ENCODE data around the gene DISC1. TPM values are rescaled to one million over a fixed set of nuclear protein-coding genes. Genes with fewer than 3 reads are reported as not detected.

DISC1 gene
- total and polyA plus RNA-seq, 2 experiments from 2014 or later, result 2.1 to 6.5 TPM

DNA sequence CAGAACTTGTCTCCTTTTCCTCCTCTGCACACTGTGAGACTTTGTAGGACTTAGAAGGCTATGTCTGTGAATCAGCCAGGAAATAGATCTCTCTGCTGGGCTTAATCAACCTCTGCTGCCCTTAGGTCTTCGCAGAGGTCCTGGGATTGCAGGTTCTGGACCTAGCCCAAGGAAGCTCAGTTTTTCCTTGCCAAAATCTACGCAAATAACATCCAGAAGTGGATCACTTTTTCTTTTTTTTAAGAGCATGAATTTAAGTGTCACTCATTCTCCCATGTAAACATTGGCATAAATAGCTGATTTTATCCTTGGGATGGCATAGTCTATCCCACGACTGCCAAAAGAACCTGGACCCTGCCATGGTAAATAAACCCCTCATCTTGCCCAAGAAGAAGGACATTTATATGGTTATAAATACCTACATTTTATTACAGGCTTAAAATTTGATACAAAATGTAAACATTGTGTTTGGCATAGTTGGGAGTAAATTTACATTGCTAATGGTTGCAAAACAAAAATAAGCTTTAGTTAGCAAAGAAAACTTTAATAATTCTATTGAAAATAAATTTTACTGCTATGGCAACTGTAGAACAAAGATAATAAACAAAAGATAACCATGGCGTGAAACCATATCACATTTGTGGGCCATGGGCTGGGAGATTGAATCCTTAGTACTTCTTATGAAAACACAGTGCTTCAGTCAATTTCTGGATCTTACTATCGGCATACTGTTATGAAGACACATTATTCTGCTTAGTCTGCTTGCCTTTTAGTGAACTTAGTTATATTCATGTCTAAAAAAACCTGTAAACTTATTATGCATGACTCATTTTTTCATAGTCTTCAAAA, 24.5 kb upstream of the DISC1 start:
- no peak for TF ChIP-seq EZH2phosphoT487 (IDR thresholded peaks at IDR 0.05; ENCODE audit: unreplicated experiment)
- TF ChIP-seq, protein P1, sequence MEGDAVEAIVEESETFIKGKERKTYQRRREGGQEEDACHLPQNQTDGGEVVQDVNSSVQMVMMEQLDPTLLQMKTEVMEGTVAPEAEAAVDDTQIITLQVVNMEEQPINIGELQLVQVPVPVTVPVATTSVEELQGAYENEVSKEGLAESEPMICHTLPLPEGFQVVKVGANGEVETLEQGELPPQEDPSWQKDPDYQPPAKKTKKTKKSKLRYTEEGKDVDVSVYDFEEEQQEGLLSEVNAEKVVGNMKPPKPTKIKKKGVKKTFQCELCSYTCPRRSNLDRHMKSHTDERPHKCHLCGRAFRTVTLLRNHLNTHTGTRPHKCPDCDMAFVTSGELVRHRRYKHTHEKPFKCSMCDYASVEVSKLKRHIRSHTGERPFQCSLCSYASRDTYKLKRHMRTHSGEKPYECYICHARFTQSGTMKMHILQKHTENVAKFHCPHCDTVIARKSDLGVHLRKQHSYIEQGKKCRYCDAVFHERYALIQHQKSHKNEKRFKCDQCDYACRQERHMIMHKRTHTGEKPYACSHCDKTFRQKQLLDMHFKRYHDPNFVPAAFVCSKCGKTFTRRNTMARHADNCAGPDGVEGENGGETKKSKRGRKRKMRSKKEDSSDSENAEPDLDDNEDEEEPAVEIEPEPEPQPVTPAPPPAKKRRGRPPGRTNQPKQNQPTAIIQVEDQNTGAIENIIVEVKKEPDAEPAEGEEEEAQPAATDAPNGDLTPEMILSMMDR (conservative IDR thresholded peaks at IDR 0.05; ENCODE audit: low read depth in 2 of 2), result no peak
- TF ChIP-seq ZNF331 (CRISPR knock-in tag; IDR thresholded peaks at IDR 0.05; ENCODE audit: low read depth), result no peak
- TF ChIP-seq POLR2AphosphoS5 (IDR thresholded peaks at IDR 0.05; ENCODE audit: low read depth), result no peak
- TF ChIP-seq, protein P2, sequence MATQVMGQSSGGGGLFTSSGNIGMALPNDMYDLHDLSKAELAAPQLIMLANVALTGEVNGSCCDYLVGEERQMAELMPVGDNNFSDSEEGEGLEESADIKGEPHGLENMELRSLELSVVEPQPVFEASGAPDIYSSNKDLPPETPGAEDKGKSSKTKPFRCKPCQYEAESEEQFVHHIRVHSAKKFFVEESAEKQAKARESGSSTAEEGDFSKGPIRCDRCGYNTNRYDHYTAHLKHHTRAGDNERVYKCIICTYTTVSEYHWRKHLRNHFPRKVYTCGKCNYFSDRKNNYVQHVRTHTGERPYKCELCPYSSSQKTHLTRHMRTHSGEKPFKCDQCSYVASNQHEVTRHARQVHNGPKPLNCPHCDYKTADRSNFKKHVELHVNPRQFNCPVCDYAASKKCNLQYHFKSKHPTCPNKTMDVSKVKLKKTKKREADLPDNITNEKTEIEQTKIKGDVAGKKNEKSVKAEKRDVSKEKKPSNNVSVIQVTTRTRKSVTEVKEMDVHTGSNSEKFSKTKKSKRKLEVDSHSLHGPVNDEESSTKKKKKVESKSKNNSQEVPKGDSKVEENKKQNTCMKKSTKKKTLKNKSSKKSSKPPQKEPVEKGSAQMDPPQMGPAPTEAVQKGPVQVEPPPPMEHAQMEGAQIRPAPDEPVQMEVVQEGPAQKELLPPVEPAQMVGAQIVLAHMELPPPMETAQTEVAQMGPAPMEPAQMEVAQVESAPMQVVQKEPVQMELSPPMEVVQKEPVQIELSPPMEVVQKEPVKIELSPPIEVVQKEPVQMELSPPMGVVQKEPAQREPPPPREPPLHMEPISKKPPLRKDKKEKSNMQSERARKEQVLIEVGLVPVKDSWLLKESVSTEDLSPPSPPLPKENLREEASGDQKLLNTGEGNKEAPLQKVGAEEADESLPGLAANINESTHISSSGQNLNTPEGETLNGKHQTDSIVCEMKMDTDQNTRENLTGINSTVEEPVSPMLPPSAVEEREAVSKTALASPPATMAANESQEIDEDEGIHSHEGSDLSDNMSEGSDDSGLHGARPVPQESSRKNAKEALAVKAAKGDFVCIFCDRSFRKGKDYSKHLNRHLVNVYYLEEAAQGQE (IDR thresholded peaks at IDR 0.05; ENCODE audit: unreplicated experiment), result no peak
- TF ChIP-seq CREB1 (CRISPR knock-in tag; IDR thresholded peaks at IDR 0.05; ENCODE audit: low read depth), result no peak
- TF ChIP-seq, protein P3, sequence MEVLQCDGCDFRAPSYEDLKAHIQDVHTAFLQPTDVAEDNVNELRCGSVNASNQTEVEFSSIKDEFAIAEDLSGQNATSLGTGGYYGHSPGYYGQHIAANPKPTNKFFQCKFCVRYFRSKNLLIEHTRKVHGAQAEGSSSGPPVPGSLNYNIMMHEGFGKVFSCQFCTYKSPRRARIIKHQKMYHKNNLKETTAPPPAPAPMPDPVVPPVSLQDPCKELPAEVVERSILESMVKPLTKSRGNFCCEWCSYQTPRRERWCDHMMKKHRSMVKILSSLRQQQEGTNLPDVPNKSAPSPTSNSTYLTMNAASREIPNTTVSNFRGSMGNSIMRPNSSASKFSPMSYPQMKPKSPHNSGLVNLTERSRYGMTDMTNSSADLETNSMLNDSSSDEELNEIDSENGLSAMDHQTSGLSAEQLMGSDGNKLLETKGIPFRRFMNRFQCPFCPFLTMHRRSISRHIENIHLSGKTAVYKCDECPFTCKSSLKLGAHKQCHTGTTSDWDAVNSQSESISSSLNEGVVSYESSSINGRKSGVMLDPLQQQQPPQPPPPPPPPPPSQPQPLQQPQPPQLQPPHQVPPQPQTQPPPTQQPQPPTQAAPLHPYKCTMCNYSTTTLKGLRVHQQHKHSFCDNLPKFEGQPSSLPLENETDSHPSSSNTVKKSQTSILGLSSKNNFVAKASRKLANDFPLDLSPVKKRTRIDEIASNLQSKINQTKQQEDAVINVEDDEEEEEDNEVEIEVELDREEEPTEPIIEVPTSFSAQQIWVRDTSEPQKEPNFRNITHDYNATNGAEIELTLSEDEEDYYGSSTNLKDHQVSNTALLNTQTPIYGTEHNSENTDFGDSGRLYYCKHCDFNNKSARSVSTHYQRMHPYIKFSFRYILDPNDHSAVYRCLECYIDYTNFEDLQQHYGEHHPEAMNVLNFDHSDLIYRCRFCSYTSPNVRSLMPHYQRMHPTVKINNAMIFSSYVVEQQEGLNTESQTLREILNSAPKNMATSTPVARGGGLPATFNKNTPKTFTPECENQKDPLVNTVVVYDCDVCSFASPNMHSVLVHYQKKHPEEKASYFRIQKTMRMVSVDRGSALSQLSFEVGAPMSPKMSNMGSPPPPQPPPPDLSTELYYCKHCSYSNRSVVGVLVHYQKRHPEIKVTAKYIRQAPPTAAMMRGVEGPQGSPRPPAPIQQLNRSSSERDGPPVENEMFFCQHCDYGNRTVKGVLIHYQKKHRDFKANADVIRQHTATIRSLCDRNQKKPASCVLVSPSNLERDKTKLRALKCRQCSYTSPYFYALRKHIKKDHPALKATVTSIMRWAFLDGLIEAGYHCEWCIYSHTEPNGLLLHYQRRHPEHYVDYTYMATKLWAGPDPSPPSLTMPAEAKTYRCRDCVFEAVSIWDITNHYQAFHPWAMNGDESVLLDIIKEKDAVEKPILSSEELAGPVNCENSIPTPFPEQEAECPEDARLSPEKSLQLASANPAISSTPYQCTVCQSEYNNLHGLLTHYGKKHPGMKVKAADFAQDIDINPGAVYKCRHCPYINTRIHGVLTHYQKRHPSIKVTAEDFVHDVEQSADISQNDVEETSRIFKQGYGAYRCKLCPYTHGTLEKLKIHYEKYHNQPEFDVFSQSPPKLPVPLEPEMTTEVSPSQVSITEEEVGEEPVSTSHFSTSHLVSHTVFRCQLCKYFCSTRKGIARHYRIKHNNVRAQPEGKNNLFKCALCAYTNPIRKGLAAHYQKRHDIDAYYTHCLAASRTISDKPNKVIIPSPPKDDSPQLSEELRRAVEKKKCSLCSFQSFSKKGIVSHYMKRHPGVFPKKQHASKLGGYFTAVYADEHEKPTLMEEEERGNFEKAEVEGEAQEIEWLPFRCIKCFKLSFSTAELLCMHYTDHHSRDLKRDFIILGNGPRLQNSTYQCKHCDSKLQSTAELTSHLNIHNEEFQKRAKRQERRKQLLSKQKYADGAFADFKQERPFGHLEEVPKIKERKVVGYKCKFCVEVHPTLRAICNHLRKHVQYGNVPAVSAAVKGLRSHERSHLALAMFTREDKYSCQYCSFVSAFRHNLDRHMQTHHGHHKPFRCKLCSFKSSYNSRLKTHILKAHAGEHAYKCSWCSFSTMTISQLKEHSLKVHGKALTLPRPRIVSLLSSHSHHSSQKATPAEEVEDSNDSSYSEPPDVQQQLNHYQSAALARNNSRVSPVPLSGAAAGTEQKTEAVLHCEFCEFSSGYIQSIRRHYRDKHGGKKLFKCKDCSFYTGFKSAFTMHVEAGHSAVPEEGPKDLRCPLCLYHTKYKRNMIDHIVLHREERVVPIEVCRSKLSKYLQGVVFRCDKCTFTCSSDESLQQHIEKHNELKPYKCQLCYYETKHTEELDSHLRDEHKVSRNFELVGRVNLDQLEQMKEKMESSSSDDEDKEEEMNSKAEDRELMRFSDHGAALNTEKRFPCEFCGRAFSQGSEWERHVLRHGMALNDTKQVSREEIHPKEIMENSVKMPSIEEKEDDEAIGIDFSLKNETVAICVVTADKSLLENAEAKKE (CRISPR knock-in tag; IDR thresholded peaks at IDR 0.05), result no peak
- TF ChIP-seq ZNF114 (CRISPR knock-in tag; IDR thresholded peaks at IDR 0.05), result no peak
- TF ChIP-seq JUNB (IDR thresholded peaks at IDR 0.05; ENCODE audit: unreplicated experiment), result no peak
- no peak for TF ChIP-seq EZH2 (IDR thresholded peaks at IDR 0.05; ENCODE audit: low read depth, unreplicated experiment)
- no peak for TF ChIP-seq STAT1 (IDR thresholded peaks at IDR 0.05; ENCODE audit: unreplicated experiment)
- no peak for TF ChIP-seq NANOG (IDR thresholded peaks at IDR 0.05; ENCODE audit: borderline replicate concordance)
- TF ChIP-seq, protein P4, sequence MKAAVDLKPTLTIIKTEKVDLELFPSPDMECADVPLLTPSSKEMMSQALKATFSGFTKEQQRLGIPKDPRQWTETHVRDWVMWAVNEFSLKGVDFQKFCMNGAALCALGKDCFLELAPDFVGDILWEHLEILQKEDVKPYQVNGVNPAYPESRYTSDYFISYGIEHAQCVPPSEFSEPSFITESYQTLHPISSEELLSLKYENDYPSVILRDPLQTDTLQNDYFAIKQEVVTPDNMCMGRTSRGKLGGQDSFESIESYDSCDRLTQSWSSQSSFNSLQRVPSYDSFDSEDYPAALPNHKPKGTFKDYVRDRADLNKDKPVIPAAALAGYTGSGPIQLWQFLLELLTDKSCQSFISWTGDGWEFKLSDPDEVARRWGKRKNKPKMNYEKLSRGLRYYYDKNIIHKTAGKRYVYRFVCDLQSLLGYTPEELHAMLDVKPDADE (IDR thresholded peaks at IDR 0.05), result no peak
- H3K4me2 ChIP-seq, result no peak overlapping the region
- no peak overlapping the region for H3K4me3 ChIP-seq
- no peak overlapping the region for H2AFZ ChIP-seq
- no peak overlapping the region for H3K27ac ChIP-seq (ENCODE audit: low read depth)
- DNase-seq (ENCODE audit: low spot score), result no peak
- no peak for ATAC-seq
- H3K27me3 Mint-ChIP-seq (ENCODE audit: insufficient read depth, low read depth, poor library complexity), result peaks cover 1% of the 10 kb centered on the region
- H3K79me2 ChIP-seq (replicated peaks; ENCODE audit: insufficient read depth), result no peaks in the 10 kb centered on the region
- peaks cover 13% of the 10 kb centered on the region; the same call in 2 of the 3 replicates for H3K4me1 Mint-ChIP-seq
- no peaks in the 10 kb centered on the region; the same call in 1 of the 2 replicates for H3K4me1 ChIP-seq (ENCODE audit: insufficient read depth)
- H3K4me3 Mint-ChIP-seq, result no peak overlapping the region
- no peak overlapping the region for H3K27ac Mint-ChIP-seq
- no peaks in the 10 kb centered on the region for H3K36me3 ChIP-seq (ENCODE audit: insufficient read depth)
- H4K20me1 ChIP-seq (replicated peaks; ENCODE audit: insufficient read depth), result no peaks in the 10 kb centered on the region
- no peaks in the 10 kb centered on the region for H3K9me3 Mint-ChIP-seq
- H3F3A ChIP-seq (replicated peaks; ENCODE audit: low read depth), result no peaks in the 10 kb centered on the region
- H3K9me2 ChIP-seq (ENCODE audit: insufficient read depth), result no peaks in the 10 kb centered on the region
- H3K27me3 ChIP-seq (ENCODE audit: insufficient read depth), result no peaks in the 10 kb centered on the region
- no peaks in the 10 kb centered on the region for H3K36me3 Mint-ChIP-seq (ENCODE audit: low read depth)
